ENCODE data around the gene AP1S1.

Gene AP1S1

GRCh38 chr7:101156866-101157589, 2.8 kb downstream of the AP1S1 start:
- DNase-seq (ENCODE audit: low read depth, low spot score): no peak
- Histone ChIP-seq H3K36me3 (ENCODE audit: control insufficient read depth, insufficient read depth, low read length) (0 out of 2 replicates have a peak, but pooled peaks cover 7% of the 10 kb centered on the region), H3K4me3 (ENCODE audit: low read length) (no peak overlapping the region), H3K27ac (ENCODE audit: low read length) (no peak overlapping the region), H3K4me1 (ENCODE audit: control insufficient read depth, insufficient read depth, low read length) (peaks cover 13% of the 10 kb centered on the region), H3K27me3 (ENCODE audit: control insufficient read depth, insufficient read depth, low read length) (no peaks in the 10 kb centered on the region), H3K9me3 (ENCODE audit: control insufficient read depth, insufficient read depth, low read length) (no peaks in the 10 kb centered on the region)
- no CpG with 5 or more reads among the region's 14 CpGs for WGBS (ENCODE audit: insufficient coverage, insufficient read length)

GRCh38 chr7:101159696-101160674, 5.7 kb downstream of the AP1S1 start:
- no CpG with 5 or more reads among the region's 31 CpGs for WGBS (ENCODE audit: insufficient coverage, insufficient read length)
- Histone ChIP-seq H3K4me1 (ENCODE audit: control insufficient read depth, insufficient read depth, low read length) (peaks cover 13% of the 10 kb centered on the region), H3K27ac (ENCODE audit: low read length) (no peak overlapping the region), H3K4me3 (ENCODE audit: low read length) (no peak overlapping the region), H3K27me3 (ENCODE audit: control insufficient read depth, insufficient read depth, low read length) (peaks cover 2% of the 10 kb centered on the region; the same call in 1 of the 2 replicates), H3K36me3 (ENCODE audit: control insufficient read depth, insufficient read depth, low read length) (0 out of 2 replicates have a peak, but pooled peaks cover 7% of the 10 kb centered on the region), H3K9me3 (ENCODE audit: control insufficient read depth, insufficient read depth, low read length) (no peaks in the 10 kb centered on the region)
- no peak for DNase-seq (ENCODE audit: low read depth, low spot score)

DNA sequence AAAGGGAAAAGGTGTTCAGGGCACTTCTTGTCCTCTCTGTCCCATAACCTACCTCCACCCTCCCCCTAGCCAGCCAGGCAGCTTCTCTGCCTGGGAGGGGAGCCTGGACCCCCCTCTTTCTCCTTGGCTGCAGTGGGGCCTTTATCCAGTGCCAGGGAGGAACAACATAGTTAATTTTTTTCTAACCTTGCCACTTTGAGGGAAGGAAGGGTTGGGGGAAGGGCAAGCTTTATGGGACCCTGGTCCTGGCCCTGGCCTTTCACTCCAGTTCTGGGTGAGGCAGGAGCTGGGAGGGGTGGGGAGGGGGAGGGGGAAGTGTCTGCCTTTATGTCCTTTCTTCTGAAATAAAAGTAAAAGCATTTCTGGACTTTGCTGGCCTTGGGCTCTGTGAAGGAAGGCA, 6.6 kb downstream of the AP1S1 start:
- Histone ChIP-seq H3K27ac (ENCODE audit: low read length) (no peak overlapping the region), H3K27me3 (ENCODE audit: control insufficient read depth, insufficient read depth, low read length) (peaks cover 2% of the 10 kb centered on the region; the same call in 1 of the 2 replicates), H3K36me3 (ENCODE audit: control insufficient read depth, insufficient read depth, low read length) (0 out of 2 replicates have a peak, but pooled peaks cover 7% of the 10 kb centered on the region), H3K9me3 (ENCODE audit: control insufficient read depth, insufficient read depth, low read length) (no peaks in the 10 kb centered on the region), H3K4me1 (ENCODE audit: control insufficient read depth, insufficient read depth, low read length) (peaks cover 12% of the 10 kb centered on the region; the same call in 1 of the 2 replicates), H3K4me3 (ENCODE audit: low read length) (no peak overlapping the region)
- no peak for DNase-seq (ENCODE audit: low read depth, low spot score)

DNA sequence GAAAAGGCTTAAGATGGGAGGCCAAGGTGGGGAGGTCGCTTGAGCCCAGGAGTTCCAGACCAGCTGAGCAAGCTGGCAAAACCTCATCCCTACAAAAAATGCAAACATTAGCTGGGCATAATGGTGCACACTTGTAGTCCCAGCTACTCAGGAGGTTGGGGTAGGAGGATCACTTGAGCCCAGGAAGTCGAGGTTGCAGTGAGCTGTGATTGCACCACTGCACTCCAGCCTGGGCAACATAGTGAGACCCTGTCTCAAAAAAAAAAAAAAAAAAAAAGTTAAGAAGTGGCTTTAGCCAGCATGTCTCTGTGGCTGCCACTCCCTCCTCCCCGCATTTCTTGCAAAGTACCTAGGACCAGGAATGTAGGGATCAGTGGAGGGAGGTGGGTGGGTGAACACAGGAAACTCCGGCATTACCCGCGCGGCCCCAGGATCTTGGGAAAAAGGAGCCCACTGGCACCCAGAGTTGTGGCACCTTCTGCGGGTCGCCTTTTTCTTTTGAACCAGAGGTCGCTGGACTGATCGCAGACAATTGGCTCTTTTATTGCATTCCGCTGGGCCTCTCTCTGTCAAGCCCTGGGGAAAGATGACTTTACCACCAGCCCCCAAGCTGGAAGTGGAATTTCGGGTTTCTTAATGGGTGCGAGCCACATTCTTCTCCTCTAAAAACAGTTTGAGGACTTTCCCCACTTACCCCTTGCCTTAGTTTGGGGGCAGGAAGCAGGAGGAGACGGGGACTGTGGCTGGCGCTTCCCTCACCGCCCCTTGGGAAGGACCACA, 7.6 kb downstream of the AP1S1 start:
- DNase-seq (ENCODE audit: low read depth, low spot score): no peak
- H3K36me3 ChIP-seq (ENCODE audit: control insufficient read depth, insufficient read depth, low read length): 0 out of 2 replicates have a peak, but pooled peaks cover 7% of the 10 kb centered on the region
- H3K9me3 ChIP-seq (ENCODE audit: control insufficient read depth, insufficient read depth, low read length): no peaks in the 10 kb centered on the region
- H3K4me3 ChIP-seq (ENCODE audit: low read length): no peak overlapping the region; the same call in 1 of the 2 replicates
- H3K27ac ChIP-seq (ENCODE audit: low read length): no peak overlapping the region
- WGBS (ENCODE audit: insufficient coverage, insufficient read length): no CpG with 5 or more reads among the region's 17 CpGs
- peaks cover 9% of the 10 kb centered on the region; the same call in 1 of the 2 replicates for H3K4me1 ChIP-seq (ENCODE audit: control insufficient read depth, insufficient read depth, low read length)
- peaks cover 2% of the 10 kb centered on the region; the same call in 1 of the 2 replicates for H3K27me3 ChIP-seq (ENCODE audit: control insufficient read depth, insufficient read depth, low read length)

DNA sequence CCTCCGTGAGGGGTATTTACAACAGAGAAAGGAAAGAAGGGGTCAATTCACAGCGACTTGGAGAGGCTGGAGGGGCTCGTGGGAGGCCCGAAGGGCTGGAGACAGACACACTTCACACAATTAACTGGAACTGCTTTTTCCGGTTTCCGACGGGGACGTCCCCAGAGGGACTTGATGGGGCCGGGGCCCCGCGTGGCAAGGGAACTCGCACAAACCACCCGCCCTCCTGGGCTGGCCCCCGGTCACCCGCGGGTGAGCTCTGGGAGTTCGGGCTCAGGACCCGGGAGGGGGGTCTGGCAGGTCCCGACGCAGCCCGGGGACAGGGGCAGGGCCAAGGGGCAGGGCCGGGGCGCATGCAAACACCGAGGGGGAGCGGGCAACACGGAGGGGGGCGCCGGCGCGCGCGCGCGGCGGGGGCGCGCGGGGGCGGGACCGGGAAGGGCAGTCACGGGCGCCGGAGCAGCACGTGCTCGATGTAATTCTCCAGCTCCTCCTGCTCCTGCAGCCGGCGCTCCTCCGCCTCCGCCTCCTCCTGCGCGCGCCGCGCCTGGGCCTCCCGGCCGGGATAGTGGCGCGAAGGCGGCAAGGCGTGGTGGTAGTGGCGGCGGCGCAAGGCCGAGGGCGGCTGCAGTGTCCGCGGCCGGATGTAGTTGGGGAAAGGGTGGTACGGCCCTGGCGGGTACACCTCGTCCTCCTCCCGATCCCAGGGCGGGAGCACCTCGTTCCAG, 8.4 kb downstream of the AP1S1 start:
- WGBS (ENCODE audit: insufficient coverage, insufficient read length): no CpG with 5 or more reads among the region's 74 CpGs
- H3K9me3 ChIP-seq (ENCODE audit: control insufficient read depth, insufficient read depth, low read length): no peaks in the 10 kb centered on the region
- H3K27me3 ChIP-seq (ENCODE audit: control insufficient read depth, insufficient read depth, low read length): peaks cover 2% of the 10 kb centered on the region; the same call in 1 of the 2 replicates
- DNase-seq (ENCODE audit: low read depth, low spot score): no peak
- H3K36me3 ChIP-seq (ENCODE audit: control insufficient read depth, insufficient read depth, low read length): 0 out of 2 replicates have a peak, but pooled peaks cover 7% of the 10 kb centered on the region
- H3K27ac ChIP-seq (ENCODE audit: low read length): no peak overlapping the region
- peaks cover 11% of the 10 kb centered on the region; the same call in 1 of the 2 replicates for H3K4me1 ChIP-seq (ENCODE audit: control insufficient read depth, insufficient read depth, low read length)
- peak overlapping the region; percentile 55 for H3K4me3 ChIP-seq (ENCODE audit: low read length)

DNA sequence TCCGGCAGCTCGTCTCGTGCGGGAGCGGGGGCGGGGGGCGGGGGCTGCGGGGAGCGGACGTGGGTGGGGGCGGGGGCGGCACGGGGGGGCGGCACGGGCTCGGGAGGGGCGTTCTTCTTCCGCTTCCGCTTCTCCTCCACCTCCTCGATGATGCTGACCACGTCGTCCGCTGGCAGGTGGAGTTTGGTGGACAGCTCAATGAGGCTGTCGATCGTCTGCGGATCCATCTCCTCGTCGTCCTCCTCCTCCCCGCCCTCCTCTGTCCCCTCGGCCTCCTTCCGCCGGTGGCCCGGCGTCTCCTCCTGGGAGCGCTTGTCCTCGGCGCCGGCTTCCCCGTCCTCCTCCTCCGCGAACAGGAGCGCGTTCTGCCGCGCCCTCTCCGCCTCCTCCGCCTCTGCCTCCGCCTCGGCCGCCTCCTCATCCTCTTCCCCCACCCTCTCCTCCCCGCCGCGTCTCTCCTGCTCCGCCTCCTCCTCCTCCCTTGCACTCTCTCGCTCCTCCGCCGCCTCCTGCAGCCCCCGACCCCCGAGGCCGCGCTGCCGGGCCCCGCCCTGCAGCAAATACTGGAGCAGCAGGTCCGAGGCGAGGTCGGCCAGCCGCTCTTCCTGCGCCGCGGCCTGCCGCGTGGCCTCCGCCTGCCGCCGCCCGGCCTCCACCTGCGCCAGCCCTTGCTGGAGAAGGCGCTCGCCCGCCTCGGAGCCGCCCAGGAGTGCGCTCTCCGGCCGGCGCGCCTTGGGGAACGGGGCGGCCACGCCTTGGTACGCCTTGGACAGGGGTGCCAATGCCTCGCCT, 9.2 kb downstream of the AP1S1 start:
- Histone ChIP-seq H3K4me1 (ENCODE audit: control insufficient read depth, insufficient read depth, low read length) (peaks cover 15% of the 10 kb centered on the region; the same call in 1 of the 2 replicates), H3K27ac (ENCODE audit: low read length) (no peak overlapping the region), H3K27me3 (ENCODE audit: control insufficient read depth, insufficient read depth, low read length) (peaks cover 8% of the 10 kb centered on the region; the same call in 1 of the 2 replicates), H3K36me3 (ENCODE audit: control insufficient read depth, insufficient read depth, low read length) (0 out of 2 replicates have a peak, but pooled peaks cover 4% of the 10 kb centered on the region), H3K9me3 (ENCODE audit: control insufficient read depth, insufficient read depth, low read length) (no peaks in the 10 kb centered on the region), H3K4me3 (ENCODE audit: low read length) (peak overlapping the region; percentile 55; the same call in 1 of the 2 replicates)
- DNase-seq (ENCODE audit: low read depth, low spot score): no peak
- WGBS (ENCODE audit: insufficient coverage, insufficient read length): no CpG with 5 or more reads among the region's 92 CpGs

DNA sequence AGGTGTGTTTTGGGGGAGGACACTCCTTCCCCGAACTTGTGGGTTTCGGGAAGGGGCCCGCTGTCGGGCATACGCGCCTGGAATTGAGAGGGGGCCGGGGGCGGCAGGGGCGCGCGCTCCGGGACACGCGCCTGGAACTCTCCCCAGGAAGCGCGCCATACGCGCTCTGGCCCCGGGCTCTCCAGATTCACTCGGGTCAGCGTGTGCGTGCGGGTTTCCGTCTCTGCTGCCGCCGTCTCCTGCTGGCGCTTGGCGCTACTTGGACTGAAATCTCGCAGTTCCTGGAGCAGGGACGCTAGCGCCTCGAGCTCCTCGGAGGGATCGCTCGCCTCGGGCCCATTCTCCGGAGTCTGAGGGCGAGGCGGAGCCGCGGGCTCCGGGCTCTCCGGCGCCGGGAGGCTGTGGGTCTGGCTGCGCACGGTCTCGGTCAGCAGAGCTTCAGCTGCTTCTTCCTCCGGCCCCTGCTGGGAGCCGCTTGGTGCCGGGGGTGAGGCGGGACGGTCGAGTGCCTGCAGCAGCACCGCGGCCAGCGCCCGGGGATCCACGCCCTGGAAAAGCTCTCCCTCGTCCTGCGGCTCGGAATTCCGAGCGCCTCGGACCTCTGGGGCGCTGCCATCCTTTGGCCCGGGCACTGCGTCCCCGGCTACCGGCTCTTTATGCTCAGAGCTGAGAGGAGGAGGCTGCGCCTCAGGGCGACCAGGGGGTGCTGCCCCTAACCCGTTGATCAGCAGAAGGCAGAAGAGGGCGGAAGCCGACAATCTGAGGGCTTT, 10.0 kb downstream of the AP1S1 start:
- DNase-seq (ENCODE audit: low read depth, low spot score): no peak
- Histone ChIP-seq H3K27ac (ENCODE audit: low read length) (no peak overlapping the region), H3K4me3 (ENCODE audit: low read length) (peak overlapping the region; percentile 17; the same call in 1 of the 2 replicates), H3K36me3 (ENCODE audit: control insufficient read depth, insufficient read depth, low read length) (0 out of 2 replicates have a peak, but pooled peaks cover 4% of the 10 kb centered on the region), H3K4me1 (ENCODE audit: control insufficient read depth, insufficient read depth, low read length) (peaks cover 18% of the 10 kb centered on the region; the same call in 1 of the 2 replicates), H3K27me3 (ENCODE audit: control insufficient read depth, insufficient read depth, low read length) (peaks cover 12% of the 10 kb centered on the region), H3K9me3 (ENCODE audit: control insufficient read depth, insufficient read depth, low read length) (no peaks in the 10 kb centered on the region)
- WGBS (ENCODE audit: insufficient coverage, insufficient read length): no CpG with 5 or more reads among the region's 75 CpGs

GRCh38 chr7:101165075-101165957, 11.0 kb downstream of the AP1S1 start, which contains the start of gene VGF:
TSS of gene VGF (minus strand) at chr7:101165569. CDS start at chr7:101164843, 726 bp downstream.
- Histone ChIP-seq H3K4me1 (ENCODE audit: control insufficient read depth, insufficient read depth, low read length) (peaks cover 16% of the 10 kb centered on the region), H3K9me3 (ENCODE audit: control insufficient read depth, insufficient read depth, low read length) (no peaks in the 10 kb centered on the region), H3K36me3 (ENCODE audit: control insufficient read depth, insufficient read depth, low read length) (no peaks in the 10 kb centered on the region), H3K4me3 (ENCODE audit: low read length) (peak within 1 kb of the TSS; percentile 17; the same call in 1 of the 2 replicates), H3K27me3 (ENCODE audit: control insufficient read depth, insufficient read depth, low read length) (peaks cover 20% of the 10 kb centered on the region), H3K27ac (ENCODE audit: low read length) (no peak within 1 kb of the TSS)
- no CpG with 5 or more reads among the region's 74 CpGs for WGBS (ENCODE audit: insufficient coverage, insufficient read length)
- no peak for DNase-seq (ENCODE audit: low read depth, low spot score)
